ENCODE data around the gene MITF. TPM values are rescaled to one million over a fixed set of nuclear protein-coding genes. Genes with fewer than 3 reads are reported as not detected.

Gene MITF
- total and polyA plus RNA-seq, 2 donors (not counting 1 experiment from before 2014, with no cell fraction given): 0.10 TPM; not detected in 1

DNA sequence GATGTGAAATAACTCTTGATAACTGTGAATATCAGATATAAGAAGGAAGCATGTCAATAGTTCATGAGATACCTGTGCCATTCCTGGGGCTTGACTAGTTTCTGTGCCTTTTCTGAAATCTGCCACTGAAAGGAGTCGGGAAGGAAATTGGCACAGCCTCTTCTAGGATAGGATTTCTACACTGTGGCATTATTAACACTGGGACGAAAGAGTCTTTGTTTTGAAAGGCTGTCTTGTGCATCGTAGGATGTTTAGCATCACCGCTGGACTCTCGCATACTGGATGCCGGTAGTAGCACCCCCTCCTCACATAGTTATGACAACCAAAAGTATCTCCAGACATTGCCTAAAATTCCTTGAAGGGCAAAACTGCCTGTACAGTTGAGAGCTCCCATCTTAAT lies 182.4 kb downstream of the MITF start:
- H3K27me3 Mint-ChIP-seq: peaks cover 13% of the 10 kb centered on the region
- Histone ChIP-seq H3K4me3 (ENCODE audit: control extremely low read depth in 1 of 5, extremely low read depth in 1 of 5, insufficient read depth in 1 of 5, low read depth in 2 of 5, low read length in 4 of 5) (no peak overlapping the region), H3K9me3 (ENCODE audit: control extremely low read depth in 1 of 3, control insufficient read depth in 2 of 3, insufficient read depth in 1 of 3, low read length in 2 of 3) (no peaks in the 10 kb centered on the region), H3K27me3 (replicated peaks in 1 of 4; ENCODE audit: control extremely low read depth in 1 of 4, control insufficient read depth in 3 of 4, insufficient read depth in 4 of 4, low read length in 3 of 4) (no peaks in the 10 kb centered on the region), H4K20me1 (ENCODE audit: control insufficient read depth, insufficient read depth, low read length, poor library complexity, severe bottlenecking) (no peaks in the 10 kb centered on the region), H3K27ac (ENCODE audit: low read length in 2 of 2) (no peak overlapping the region), H3K79me2 (ENCODE audit: control insufficient read depth, insufficient read depth, low read length) (no peaks in the 10 kb centered on the region), H3K4me2 (replicated peaks; ENCODE audit: low read depth, low read length, poor library complexity, severe bottlenecking) (no peak overlapping the region), H3K36me3 (replicated peaks in 1 of 2; ENCODE audit: control extremely low read depth in 1 of 2, control insufficient read depth in 1 of 2, extremely low read depth in 1 of 2, insufficient read depth in 2 of 2, low read length in 1 of 2) (no peaks in the 10 kb centered on the region), H2AFZ (ENCODE audit: insufficient read depth, low read depth, low read length, poor library complexity, severe bottlenecking) (no peak overlapping the region), H3K9ac (ENCODE audit: low read length) (no peak overlapping the region), H3K4me1 (ENCODE audit: control insufficient read depth in 2 of 2, insufficient read depth in 2 of 2, low read length in 2 of 2) (no peaks in the 10 kb centered on the region)
- TF ChIP-seq EZH2 (IDR thresholded peaks at IDR 0.05; ENCODE audit: borderline replicate concordance, insufficient read depth, low read depth, low read length, poor library complexity, severe bottlenecking): no peak
- TF ChIP-seq, protein P1, sequence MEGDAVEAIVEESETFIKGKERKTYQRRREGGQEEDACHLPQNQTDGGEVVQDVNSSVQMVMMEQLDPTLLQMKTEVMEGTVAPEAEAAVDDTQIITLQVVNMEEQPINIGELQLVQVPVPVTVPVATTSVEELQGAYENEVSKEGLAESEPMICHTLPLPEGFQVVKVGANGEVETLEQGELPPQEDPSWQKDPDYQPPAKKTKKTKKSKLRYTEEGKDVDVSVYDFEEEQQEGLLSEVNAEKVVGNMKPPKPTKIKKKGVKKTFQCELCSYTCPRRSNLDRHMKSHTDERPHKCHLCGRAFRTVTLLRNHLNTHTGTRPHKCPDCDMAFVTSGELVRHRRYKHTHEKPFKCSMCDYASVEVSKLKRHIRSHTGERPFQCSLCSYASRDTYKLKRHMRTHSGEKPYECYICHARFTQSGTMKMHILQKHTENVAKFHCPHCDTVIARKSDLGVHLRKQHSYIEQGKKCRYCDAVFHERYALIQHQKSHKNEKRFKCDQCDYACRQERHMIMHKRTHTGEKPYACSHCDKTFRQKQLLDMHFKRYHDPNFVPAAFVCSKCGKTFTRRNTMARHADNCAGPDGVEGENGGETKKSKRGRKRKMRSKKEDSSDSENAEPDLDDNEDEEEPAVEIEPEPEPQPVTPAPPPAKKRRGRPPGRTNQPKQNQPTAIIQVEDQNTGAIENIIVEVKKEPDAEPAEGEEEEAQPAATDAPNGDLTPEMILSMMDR (IDR thresholded peaks at IDR 0.05): no peak
- POLR2A ChIA-PET: no interaction called here
- intact Hi-C loops (cut with micrococcal nuclease): no loop called here
- DNase-seq: no peak
- no peak for ATAC-seq (ENCODE audit: low read depth)
- H3K27ac Mint-ChIP-seq: no peak overlapping the region
- no peaks in the 10 kb centered on the region for H3K9me3 Mint-ChIP-seq (ENCODE audit: insufficient read depth)
- H3K4me1 Mint-ChIP-seq: no peaks in the 10 kb centered on the region
- H3K4me3 Mint-ChIP-seq: no peak overlapping the region
- 83% methylated on average over 2 of the region's 6 CpGs for WGBS (ENCODE audit: insufficient coverage)
- CTCF ChIA-PET: interaction anchor here (1.2 kb wide), 1 partner anchor 43 kb away, joined by 3 read pairs; no protein-coding TSS in a partner anchor

DNA sequence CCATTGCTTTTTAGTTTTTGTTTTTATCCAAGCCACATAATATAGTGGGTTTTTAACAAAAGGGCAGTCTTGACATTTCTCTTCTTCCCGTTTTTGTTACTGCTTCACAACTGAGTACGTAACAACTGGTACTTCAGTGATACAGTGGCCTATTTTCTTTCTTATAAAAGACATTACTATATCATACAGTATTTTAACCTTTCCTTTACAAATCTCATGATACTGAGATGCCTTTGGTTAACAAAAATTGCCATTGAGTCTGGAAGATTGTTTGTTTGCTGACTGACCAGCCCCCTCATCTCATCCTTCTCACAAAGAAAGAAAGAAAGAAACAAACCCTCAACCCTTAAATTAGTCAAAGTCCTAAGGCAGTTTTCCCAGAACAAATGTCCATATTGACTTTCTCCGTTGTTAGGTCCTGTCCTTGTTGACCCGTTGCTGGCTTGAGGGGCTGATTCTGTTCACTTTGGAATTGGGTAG lies 183.3 kb downstream of the MITF start:
- Histone ChIP-seq H3K4me2 (replicated peaks; ENCODE audit: low read depth, low read length, poor library complexity, severe bottlenecking) (no peak overlapping the region), H2AFZ (ENCODE audit: insufficient read depth, low read depth, low read length, poor library complexity, severe bottlenecking) (no peak overlapping the region), H3K79me2 (ENCODE audit: control insufficient read depth, insufficient read depth, low read length) (no peaks in the 10 kb centered on the region), H3K9ac (ENCODE audit: low read length) (no peak overlapping the region), H3K27ac (ENCODE audit: low read length in 2 of 2) (no peak overlapping the region), H3K4me1 (ENCODE audit: control insufficient read depth in 2 of 2, insufficient read depth in 2 of 2, low read length in 2 of 2) (no peaks in the 10 kb centered on the region), H4K20me1 (ENCODE audit: control insufficient read depth, insufficient read depth, low read length, poor library complexity, severe bottlenecking) (no peaks in the 10 kb centered on the region), H3K9me3 (ENCODE audit: control extremely low read depth in 1 of 3, control insufficient read depth in 2 of 3, insufficient read depth in 1 of 3, low read length in 2 of 3) (no peaks in the 10 kb centered on the region), H3K36me3 (replicated peaks in 1 of 2; ENCODE audit: control extremely low read depth in 1 of 2, control insufficient read depth in 1 of 2, extremely low read depth in 1 of 2, insufficient read depth in 2 of 2, low read length in 1 of 2) (no peaks in the 10 kb centered on the region), H3K27me3 (replicated peaks in 1 of 4; ENCODE audit: control extremely low read depth in 1 of 4, control insufficient read depth in 3 of 4, insufficient read depth in 4 of 4, low read length in 3 of 4) (no peaks in the 10 kb centered on the region), H3K4me3 (ENCODE audit: control extremely low read depth in 1 of 5, extremely low read depth in 1 of 5, insufficient read depth in 1 of 5, low read depth in 2 of 5, low read length in 4 of 5) (no peak overlapping the region)
- DNase-seq (no peak), ATAC-seq (ENCODE audit: low read depth) (no peak)
- Mint-ChIP-seq H3K27me3 (peaks cover 13% of the 10 kb centered on the region), H3K4me1 (no peaks in the 10 kb centered on the region), H3K27ac (no peak overlapping the region), H3K4me3 (no peak overlapping the region), H3K9me3 (ENCODE audit: insufficient read depth) (no peaks in the 10 kb centered on the region)
- TF ChIP-seq EZH2 (IDR thresholded peaks at IDR 0.05; ENCODE audit: borderline replicate concordance, insufficient read depth, low read depth, low read length, poor library complexity, severe bottlenecking): no peak
- TF ChIP-seq, protein P1 (IDR thresholded peaks at IDR 0.05): no peak
- no CpG with 5 or more reads among the region's 4 CpGs for WGBS (ENCODE audit: insufficient coverage)
- ChIA-PET POLR2A (no interaction called here), CTCF (no interaction called here)
- intact Hi-C loops (cut with micrococcal nuclease): no loop called here
